Activated CD4-positive, alpha-beta T cell treated with anti-CD3 and anti-CD28 coated beads, Interleukin-2, amount 10 ng/mL, durations not matched to agents 24 days and 14 days (primary cell): ENCODE results near the gene CDK5RAP2. TPM values are rescaled to one million over a fixed set of nuclear protein-coding genes. Genes with fewer than 3 reads are reported as not detected.

Experiments used
- DNase-seq: peaks from one replicate; pipeline ENCODE4 v3.0.0; 2022
- H3K27ac Mint-ChIP-seq: one replicate; pipeline ENCODE4 v1.8.0; 2022; ENCODE audit warnings: mild to moderate bottlenecking, mixed read lengths
- H3K27me3 Mint-ChIP-seq: one replicate; pipeline ENCODE4 v1.8.0; 2022; ENCODE audit warnings: mixed read lengths
- H3K36me3 Mint-ChIP-seq: one replicate; pipeline ENCODE4 v1.8.0; 2022; ENCODE audit warnings: low read depth, mild to moderate bottlenecking, mixed read lengths
- H3K4me1 Mint-ChIP-seq: one replicate; pipeline ENCODE4 v1.8.0; 2021; ENCODE audit warnings: mixed read lengths
- H3K4me3 Mint-ChIP-seq: one replicate; pipeline ENCODE4 v1.8.0; 2022; ENCODE audit warnings: mild to moderate bottlenecking, moderate library complexity, mixed read lengths
- H3K9me3 Mint-ChIP-seq: one replicate; pipeline ENCODE4 v1.8.0; 2021; ENCODE audit warnings: mixed read lengths
- intact Hi-C: fragments of 100-400 bp; cut with micrococcal nuclease; formaldehyde crosslinking; loops from one replicate; pipeline ENCODE4 v1.15.1; 2023
- total RNA-seq: library from RNA; stranded (reverse); gene quantifications from 2 replicates; pipeline ENCODE4 v1.2.3, GENCODE V29; 2022

Gene CDK5RAP2
- total RNA-seq, 1 donor from 2014 or later: 70.0 TPM

GRCh38 chr9:120449566-120449965 lies 130.4 kb downstream of the CDK5RAP2 start:
- DNase-seq: no peak
- H3K27ac Mint-ChIP-seq: no peak overlapping the region
- no peaks in the 10 kb centered on the region for H3K27me3 Mint-ChIP-seq
- no peak overlapping the region for H3K4me3 Mint-ChIP-seq
- H3K9me3 Mint-ChIP-seq: no peaks in the 10 kb centered on the region
- peaks cover 38% of the 10 kb centered on the region for H3K36me3 Mint-ChIP-seq
- intact Hi-C loops: no loop called here
- H3K4me1 Mint-ChIP-seq: peaks cover 10% of the 10 kb centered on the region

GRCh38 chr9:120447959-120448500 lies 131.9 kb downstream of the CDK5RAP2 start:
- Mint-ChIP-seq H3K9me3 (no peaks in the 10 kb centered on the region), H3K4me3 (no peak overlapping the region), H3K27me3 (no peaks in the 10 kb centered on the region), H3K4me1 (peaks cover 10% of the 10 kb centered on the region), H3K36me3 (peaks cover 40% of the 10 kb centered on the region), H3K27ac (no peak overlapping the region)
- intact Hi-C loops: no loop called here
- no peak for DNase-seq

GRCh38 chr9:120446671-120447070 lies 133.3 kb downstream of the CDK5RAP2 start:
- peaks cover 10% of the 10 kb centered on the region for H3K4me1 Mint-ChIP-seq
- no peaks in the 10 kb centered on the region for H3K9me3 Mint-ChIP-seq
- peak overlapping the region; percentile 1 for H3K4me3 Mint-ChIP-seq
- no peaks in the 10 kb centered on the region for H3K27me3 Mint-ChIP-seq
- peak overlapping the region; percentile 30 for H3K27ac Mint-ChIP-seq
- peaks cover 43% of the 10 kb centered on the region for H3K36me3 Mint-ChIP-seq
- intact Hi-C loops: no loop called here
- no peak for DNase-seq

GRCh38 chr9:120443976-120444375 lies 136.0 kb downstream of the CDK5RAP2 start:
- intact Hi-C loops: no loop called here
- Mint-ChIP-seq H3K27ac (no peak overlapping the region), H3K27me3 (no peaks in the 10 kb centered on the region), H3K4me3 (no peak overlapping the region), H3K9me3 (no peaks in the 10 kb centered on the region), H3K4me1 (peaks cover 18% of the 10 kb centered on the region), H3K36me3 (peaks cover 49% of the 10 kb centered on the region)
- DNase-seq: no peak

- Mint-ChIP-seq H3K36me3 (peaks cover 49% of the 10 kb centered on the region), H3K9me3 (no peaks in the 10 kb centered on the region), H3K27ac (no peak overlapping the region), H3K27me3 (no peaks in the 10 kb centered on the region), H3K4me3 (no peak overlapping the region), H3K4me1 (peaks cover 23% of the 10 kb centered on the region)
- intact Hi-C loops: no loop called here
- no peak for DNase-seq
These were observed 136.5 kb downstream of the CDK5RAP2 start for GRCh38 chr9:120443489-120443888.

GRCh38 chr9:120442308-120442995 lies 137.5 kb downstream of the CDK5RAP2 start:
- Mint-ChIP-seq H3K4me1 (peaks cover 31% of the 10 kb centered on the region), H3K9me3 (no peaks in the 10 kb centered on the region), H3K27me3 (no peaks in the 10 kb centered on the region), H3K36me3 (peaks cover 55% of the 10 kb centered on the region), H3K27ac (no peak overlapping the region), H3K4me3 (no peak overlapping the region)
- DNase-seq: no peak
- intact Hi-C loops: no loop called here

- DNase-seq: no peak
- Mint-ChIP-seq H3K4me1 (peaks cover 30% of the 10 kb centered on the region), H3K4me3 (no peak overlapping the region), H3K27ac (no peak overlapping the region), H3K9me3 (no peaks in the 10 kb centered on the region), H3K27me3 (no peaks in the 10 kb centered on the region), H3K36me3 (peaks cover 56% of the 10 kb centered on the region)
- intact Hi-C loops: no loop called here
These were observed 138.3 kb downstream of the CDK5RAP2 start for GRCh38 chr9:120441426-120442307.

- no peak for DNase-seq
- Mint-ChIP-seq H3K27ac (no peak overlapping the region), H3K4me1 (peaks cover 25% of the 10 kb centered on the region), H3K4me3 (no peak overlapping the region), H3K9me3 (no peaks in the 10 kb centered on the region), H3K27me3 (no peaks in the 10 kb centered on the region), H3K36me3 (peaks cover 56% of the 10 kb centered on the region)
- intact Hi-C loops: no loop called here
These were observed 139.2 kb downstream of the CDK5RAP2 start for GRCh38 chr9:120440791-120441190.

- H3K36me3 Mint-ChIP-seq: peaks cover 58% of the 10 kb centered on the region
- H3K27me3 Mint-ChIP-seq: no peaks in the 10 kb centered on the region
- intact Hi-C loops: loop anchor here (2.0 kb wide), 1 partner anchor 45 kb away; no protein-coding TSS in a partner anchor
- H3K9me3 Mint-ChIP-seq: no peaks in the 10 kb centered on the region
- peaks cover 25% of the 10 kb centered on the region for H3K4me1 Mint-ChIP-seq
- no peak for DNase-seq
- no peak overlapping the region for H3K4me3 Mint-ChIP-seq
- no peak overlapping the region for H3K27ac Mint-ChIP-seq
These were observed 140.0 kb downstream of the CDK5RAP2 start for GRCh38 chr9:120439926-120440325.

GRCh38 chr9:120438836-120439546 lies 141.0 kb downstream of the CDK5RAP2 start:
- DNase-seq: peak; percentile 72
- Mint-ChIP-seq H3K4me3 (no peak overlapping the region), H3K27me3 (no peaks in the 10 kb centered on the region), H3K27ac (peak overlapping the region; percentile 27), H3K4me1 (peaks cover 30% of the 10 kb centered on the region), H3K9me3 (no peaks in the 10 kb centered on the region), H3K36me3 (peaks cover 66% of the 10 kb centered on the region)
- intact Hi-C loops: loop anchor here (2.0 kb wide), 1 partner anchor 44 kb away; no protein-coding TSS in a partner anchor

- Mint-ChIP-seq H3K36me3 (peaks cover 64% of the 10 kb centered on the region), H3K27ac (peak overlapping the region; percentile 27), H3K9me3 (no peaks in the 10 kb centered on the region), H3K27me3 (no peaks in the 10 kb centered on the region), H3K4me3 (peak overlapping the region; percentile 4), H3K4me1 (peaks cover 30% of the 10 kb centered on the region)
- intact Hi-C loops: loop anchor here (2.0 kb wide), 1 partner anchor 43 kb away; no protein-coding TSS in a partner anchor
- DNase-seq: peak; percentile 72
These were observed 141.9 kb downstream of the CDK5RAP2 start for GRCh38 chr9:120438111-120438510.

GRCh38 chr9:120436983-120437475 lies 142.9 kb downstream of the CDK5RAP2 start:
- intact Hi-C loops: no loop called here
- H3K27me3 Mint-ChIP-seq: no peaks in the 10 kb centered on the region
- no peaks in the 10 kb centered on the region for H3K9me3 Mint-ChIP-seq
- H3K4me3 Mint-ChIP-seq: no peak overlapping the region
- peaks cover 30% of the 10 kb centered on the region for H3K4me1 Mint-ChIP-seq
- H3K36me3 Mint-ChIP-seq: peaks cover 57% of the 10 kb centered on the region
- H3K27ac Mint-ChIP-seq: peak overlapping the region; percentile 39
- DNase-seq: no peak

GRCh38 chr9:120436446-120436845 lies 143.5 kb downstream of the CDK5RAP2 start:
- Mint-ChIP-seq H3K4me1 (peaks cover 30% of the 10 kb centered on the region), H3K4me3 (no peak overlapping the region), H3K9me3 (no peaks in the 10 kb centered on the region), H3K27ac (no peak overlapping the region), H3K27me3 (no peaks in the 10 kb centered on the region), H3K36me3 (peaks cover 61% of the 10 kb centered on the region)
- no peak for DNase-seq
- intact Hi-C loops: no loop called here
